Stimulated activated CD8-positive, alpha-beta memory T cell treated with anti-CD3 and anti-CD28 coated beads, Interleukin-4, amount 100 ng/mL, for 24 hours (primary cell): ENCODE data around the gene PTPN12.
"Not testable (repeated sequence)": the region's sequence is repeated elsewhere in the genome, so short reads cannot be mapped to it uniquely, and the experiment has no call there.

Source experiments
- DNase-seq: peaks from one replicate; pipeline ENCODE4 v3.0.0-alpha.2; 2020; ENCODE audit warnings: low read depth

The PTPN12 gene

DNA sequence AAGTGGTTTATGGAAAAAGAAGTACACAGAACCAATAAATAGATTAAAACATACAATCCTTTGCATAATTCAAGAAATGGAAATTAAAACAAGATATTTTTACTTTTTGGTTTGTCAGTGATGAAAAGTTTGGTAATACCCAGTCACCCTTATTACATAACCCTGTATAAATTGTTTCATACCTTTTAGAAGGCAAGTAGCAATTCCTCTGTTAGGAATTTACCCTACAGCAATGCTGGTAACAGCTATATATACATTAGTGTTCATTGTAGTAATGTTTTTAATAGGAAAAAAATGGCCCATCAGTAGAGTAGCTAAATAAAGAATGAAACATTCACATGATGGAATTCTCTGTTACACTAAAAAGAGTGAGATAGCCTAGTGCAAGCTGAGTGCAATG lies 42.7 kb downstream of the PTPN12 start:
- no peak for DNase-seq

DNA sequence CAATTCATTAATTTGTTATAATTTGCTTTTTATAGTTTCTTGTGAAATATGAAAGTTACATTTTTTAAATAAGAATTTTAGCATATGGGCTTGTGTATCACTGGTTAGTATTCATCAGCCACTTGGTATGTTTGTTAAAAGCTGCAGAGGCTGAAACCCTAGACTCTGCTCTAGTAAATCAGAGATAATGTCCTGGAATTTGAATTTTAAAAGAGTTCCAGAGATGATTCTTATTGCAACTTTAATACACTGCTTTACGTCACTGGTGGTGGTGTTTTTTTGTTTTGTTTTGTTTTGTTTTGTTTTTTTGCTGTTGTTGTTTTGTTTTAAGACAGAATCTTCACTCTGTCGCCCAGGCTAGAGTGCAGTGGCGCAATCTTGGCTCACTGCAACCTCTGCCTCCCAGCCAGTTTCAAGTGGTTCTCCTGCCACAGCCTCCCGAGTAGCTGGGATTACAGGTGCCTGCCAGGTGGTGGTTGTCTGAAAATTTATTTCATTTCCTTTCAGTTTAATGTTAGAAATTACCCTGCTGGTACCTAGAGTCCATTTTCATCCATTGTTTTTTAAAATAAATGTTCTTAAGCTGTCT lies 43.8 kb downstream of the PTPN12 start:
- DNase-seq = no peak

- no peak for DNase-seq
These were observed 50.2 kb downstream of the PTPN12 start for GRCh38 chr7:77587272-77587671.

DNA sequence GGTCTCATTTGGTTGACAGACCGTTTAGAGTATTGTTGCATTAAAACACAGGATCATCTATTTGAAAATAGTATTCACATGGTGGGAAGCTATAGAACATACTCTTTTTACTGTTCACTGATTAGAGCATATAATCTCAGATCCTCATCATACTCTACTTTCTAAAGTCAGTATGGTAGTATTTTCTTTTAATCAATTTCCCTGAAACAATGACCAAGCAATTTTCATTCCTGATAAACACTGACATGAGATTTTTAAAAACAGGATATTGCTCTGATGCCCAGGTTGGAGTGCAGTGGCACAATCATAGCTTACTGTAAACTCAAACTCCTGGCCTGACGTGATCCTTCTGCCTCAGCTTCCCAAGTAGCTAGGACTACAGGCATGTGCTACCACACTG lies 63.9 kb downstream of the PTPN12 start:
- DNase-seq = no peak

DNA sequence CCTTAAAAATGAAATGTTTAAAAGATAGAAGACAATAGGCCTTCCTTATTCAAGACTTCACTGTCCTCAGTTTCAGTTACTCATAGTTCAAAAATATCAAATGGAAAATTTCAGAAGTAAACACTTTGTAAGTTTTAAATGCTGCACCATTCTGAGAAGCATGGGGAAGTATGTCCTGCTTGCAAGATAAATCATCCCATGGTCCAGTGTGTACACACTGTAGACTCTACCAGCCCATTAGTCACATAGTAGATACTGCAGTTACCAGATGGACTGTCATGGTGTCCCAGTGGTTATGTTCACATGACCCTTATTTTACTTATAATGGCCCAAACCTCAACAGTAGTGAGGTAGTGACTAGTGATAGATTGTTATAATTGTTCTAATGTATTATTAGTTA lies 69.5 kb downstream of the PTPN12 start:
- no peak for DNase-seq

DNA sequence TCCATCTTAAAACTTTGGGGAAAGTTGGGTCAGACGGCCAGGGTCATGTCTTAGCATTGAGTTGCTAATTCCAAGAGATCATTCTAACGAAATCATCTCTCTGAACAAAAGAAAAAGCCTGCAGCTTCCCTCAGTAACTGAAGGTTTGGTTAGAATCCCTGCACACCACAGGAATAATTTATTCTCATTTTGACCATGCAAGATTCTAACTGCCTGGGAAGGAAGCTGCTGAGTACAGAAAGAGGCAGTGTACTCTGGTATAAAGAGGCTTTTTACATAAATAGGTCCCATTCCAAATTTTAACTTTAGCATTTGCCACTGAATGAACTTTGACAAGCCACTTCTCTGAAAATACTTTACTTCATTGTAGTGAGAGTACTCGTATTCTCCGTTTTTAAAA lies 82.2 kb downstream of the PTPN12 start:
- DNase-seq = no peak

GRCh38 chr7:77626586-77627308 lies 89.7 kb downstream of the PTPN12 start:
- no peak for DNase-seq

GRCh38 chr7:77627309-77627676 lies 90.2 kb downstream of the PTPN12 start:
- no peak for DNase-seq

GRCh38 chr7:77629797-77630196 lies 92.7 kb downstream of the PTPN12 start:
- no peak for DNase-seq

- no peak for DNase-seq
These were observed 94.7 kb downstream of the PTPN12 start for GRCh38 chr7:77631820-77632219.

GRCh38 chr7:77644774-77645173 lies 107.7 kb downstream of the PTPN12 start:
- no peak for DNase-seq

DNA sequence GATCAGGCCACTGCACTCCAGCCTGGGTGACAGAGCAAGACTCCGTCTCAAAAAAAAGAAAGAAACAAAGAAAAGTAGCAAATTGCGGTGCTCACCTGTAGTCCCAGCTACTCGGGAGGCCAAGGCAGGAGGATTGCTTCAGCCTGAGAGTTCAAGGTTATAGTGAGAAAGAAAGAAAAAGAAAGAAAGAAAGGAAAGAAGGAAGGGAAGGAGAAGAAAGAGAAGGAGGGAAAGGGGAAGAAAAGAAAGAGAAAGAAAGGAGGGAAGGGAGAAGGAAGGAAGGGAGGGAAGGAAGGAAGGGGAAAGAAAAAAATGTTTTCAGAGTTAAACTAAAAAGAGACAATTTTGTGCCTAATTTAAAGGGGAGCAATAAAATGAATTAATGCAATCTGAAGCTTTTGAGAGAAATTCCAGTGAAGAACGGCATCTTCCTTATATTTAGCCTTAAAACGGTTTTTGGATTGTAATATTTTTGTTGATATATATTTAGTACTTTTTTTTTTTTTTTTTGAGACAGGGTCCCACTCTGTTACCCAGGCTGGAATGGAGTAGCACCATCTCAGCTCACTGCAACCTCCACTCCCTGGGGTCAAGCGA lies 111.7 kb downstream of the PTPN12 start:
- DNase-seq = no peak

- DNase-seq = no peak
These were observed 112.7 kb downstream of the PTPN12 start for GRCh38 chr7:77649716-77650349.

DNA sequence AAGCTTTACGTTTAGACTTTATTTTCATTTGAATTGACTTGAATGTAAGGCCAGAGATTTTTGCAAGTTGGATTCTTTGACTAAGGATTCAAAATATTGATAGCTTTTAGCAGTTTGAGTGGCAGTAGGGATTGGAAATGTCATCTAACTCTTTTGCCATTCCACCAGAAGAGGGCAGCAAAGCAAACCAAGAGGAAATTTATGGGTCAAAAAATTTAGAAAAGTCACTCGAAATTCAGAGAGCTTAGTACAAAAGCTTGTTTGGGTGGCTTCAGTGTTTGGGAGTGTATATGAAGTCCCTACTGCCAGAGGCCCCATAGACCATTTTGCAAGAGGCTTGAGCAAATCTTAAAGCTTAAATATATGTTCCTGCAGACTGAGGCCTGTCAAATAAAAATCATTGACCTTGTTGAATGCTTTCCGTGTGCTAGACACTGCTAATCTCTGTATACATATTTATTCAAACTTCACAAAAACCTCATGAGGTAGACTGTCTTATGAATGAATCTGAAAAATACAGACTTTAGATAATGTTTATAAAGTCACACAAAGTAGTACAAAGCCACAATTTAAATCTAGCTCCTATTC lies 114.6 kb downstream of the PTPN12 start:
- no peak for DNase-seq

DNA sequence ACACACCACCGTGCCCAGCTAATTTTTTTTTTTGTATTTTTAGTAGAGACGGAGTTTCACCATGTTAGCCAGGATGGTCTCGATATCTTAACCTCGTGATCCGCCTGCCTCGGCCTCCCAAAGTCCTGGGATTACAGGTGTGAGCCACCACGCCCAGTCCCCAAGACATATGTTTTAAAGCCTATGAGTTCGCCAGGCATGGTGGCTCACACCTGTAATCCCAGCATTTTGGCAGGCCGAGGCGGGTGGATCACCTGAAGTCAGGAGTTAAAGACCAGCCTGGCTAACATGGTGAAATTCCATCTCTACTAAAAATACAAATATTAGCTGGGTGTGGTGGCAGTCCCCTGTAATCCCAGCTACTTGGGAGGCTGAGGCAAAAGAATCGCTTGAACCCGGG lies 115.7 kb downstream of the PTPN12 start:
- DNase-seq = not testable (repeated sequence)

- DNase-seq = no peak
These were observed 116.5 kb downstream of the PTPN12 start for GRCh38 chr7:77653572-77653971.

DNA sequence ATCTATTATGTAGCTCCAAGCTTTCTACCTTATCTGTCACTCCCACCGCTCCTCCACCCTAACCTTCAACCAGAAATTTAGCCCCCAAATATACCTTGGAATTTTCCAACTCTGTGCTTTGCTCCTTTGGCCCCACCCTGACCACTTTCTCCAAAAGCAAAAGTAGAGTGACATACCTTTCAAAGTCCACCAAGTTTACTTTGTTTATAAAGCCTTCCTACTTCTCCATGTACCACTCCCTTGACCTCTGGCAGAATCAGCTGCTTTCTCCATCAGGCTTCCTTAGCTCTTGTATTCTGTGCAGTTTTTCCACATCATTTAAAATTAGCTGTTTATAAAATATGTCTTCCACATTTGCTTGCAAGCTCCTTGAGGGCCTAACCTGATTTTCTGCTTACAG lies 118.3 kb downstream of the PTPN12 start:
- no peak for DNase-seq

- no peak for DNase-seq
These were observed 118.9 kb downstream of the PTPN12 start for GRCh38 chr7:77655836-77656455.

GRCh38 chr7:77657427-77658224 lies 120.5 kb downstream of the PTPN12 start:
- DNase-seq = no peak

- no peak for DNase-seq
These were observed 121.8 kb downstream of the PTPN12 start for GRCh38 chr7:77658928-77659327.

- no peak for DNase-seq
These were observed 124.7 kb downstream of the PTPN12 start for GRCh38 chr7:77661816-77662215.

DNA sequence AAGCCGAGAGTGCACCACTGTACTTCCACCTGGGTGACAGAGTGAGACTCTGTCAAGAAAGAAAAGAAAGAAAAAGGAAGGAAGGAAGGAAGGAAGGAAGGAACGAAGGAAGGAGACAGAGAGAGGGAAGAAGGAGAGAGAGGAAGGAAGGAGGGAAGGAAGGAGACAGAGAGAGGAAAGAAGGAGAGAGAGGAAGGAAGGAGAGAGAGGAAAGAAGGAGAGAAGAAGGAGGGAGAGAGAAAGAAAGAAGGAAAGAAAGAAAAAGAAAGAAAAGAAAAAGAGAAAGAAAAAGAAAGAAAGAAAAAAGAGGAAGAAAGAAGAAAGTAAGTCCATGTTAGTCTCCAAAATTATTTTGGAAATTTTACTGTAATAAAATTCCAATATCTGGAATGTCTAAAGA lies 125.8 kb downstream of the PTPN12 start:
- no peak for DNase-seq
